ENCODE data around the gene SLC25A4.
"Not testable (repeated sequence)": the region's sequence is repeated elsewhere in the genome, so short reads cannot be mapped to it uniquely, and the experiment has no call there.

SLC25A4 gene

DNA sequence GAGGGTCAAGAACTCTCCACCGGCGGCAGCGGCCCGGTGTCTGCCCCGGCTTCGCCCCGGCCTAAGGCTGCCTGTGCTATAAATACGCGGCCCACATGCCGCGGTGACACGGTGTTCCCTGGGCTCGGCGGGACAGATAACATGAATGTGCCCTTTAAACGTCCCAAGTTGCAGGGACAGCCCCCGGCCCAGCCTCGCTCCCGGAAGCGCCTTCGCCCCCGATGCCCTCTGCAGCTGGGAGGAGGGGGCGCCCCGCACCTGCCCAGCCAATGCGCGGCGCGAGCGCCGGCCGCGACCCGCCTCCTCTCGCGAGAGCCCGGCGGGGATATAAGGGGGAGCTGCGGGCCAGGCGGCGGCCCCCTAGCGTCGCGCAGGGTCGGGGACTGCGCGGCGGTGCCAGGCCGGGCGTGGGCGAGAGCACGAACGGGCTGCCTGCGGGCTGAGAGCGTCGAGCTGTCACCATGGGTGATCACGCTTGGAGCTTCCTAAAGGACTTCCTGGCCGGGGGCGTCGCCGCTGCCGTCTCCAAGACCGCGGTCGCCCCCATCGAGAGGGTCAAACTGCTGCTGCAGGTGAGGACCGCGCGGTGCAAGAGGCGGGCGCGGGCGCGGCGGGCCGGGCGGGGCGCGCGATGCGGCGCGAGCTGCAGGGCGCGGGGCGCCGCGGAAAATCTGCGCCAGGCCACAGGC is at the start of gene SLC25A4:
Gene SLC25A4 (plus strand): TSS at position 355 of the 689 bp plus-strand sequence. CDS start 107 bp downstream, at position 462.
- DNase-seq = peak; percentile 75

DNA sequence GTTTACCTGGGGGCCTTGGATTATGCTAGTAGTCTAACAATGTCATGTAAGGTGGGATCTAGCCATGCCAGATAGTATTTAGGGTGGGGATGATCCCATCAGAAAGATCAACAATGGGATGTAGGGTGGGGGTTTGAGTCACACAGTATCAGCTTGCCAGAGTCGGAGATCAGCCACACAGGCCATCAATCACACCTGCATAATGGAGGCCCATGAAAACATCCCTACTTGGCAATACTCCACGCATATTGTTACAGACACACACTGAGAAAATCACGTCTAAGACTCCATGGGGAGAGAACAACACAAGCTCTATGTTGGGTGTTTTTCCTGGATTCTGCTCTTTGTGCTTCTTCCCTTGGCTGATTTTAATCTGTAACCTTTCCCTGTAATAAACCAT is 49.5 kb upstream of the SLC25A4 start:
- DNase-seq = no peak

GRCh38 chr4:185096032-185096653 is 46.9 kb upstream of the SLC25A4 start:
- DNase-seq = peak; percentile 22

DNA sequence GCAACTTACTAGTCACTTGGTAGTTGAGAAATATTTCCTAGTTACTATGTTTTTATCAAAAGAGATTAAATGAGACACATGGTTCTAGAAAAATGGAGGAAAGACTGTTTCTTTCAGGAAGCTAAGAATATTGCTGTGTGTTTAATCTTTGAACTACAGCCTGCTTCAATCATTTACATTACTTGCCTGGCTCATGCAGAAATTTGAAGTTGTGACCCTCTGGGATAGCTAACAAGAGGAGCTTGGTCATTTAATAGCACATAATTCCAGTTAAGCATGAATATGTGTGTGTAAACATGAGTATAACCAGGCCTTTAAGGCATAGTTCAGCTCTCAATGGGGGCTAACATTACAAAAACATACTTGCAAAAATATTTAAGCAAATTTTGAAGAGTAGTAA is 44.6 kb upstream of the SLC25A4 start:
- DNase-seq = no peak

DNA sequence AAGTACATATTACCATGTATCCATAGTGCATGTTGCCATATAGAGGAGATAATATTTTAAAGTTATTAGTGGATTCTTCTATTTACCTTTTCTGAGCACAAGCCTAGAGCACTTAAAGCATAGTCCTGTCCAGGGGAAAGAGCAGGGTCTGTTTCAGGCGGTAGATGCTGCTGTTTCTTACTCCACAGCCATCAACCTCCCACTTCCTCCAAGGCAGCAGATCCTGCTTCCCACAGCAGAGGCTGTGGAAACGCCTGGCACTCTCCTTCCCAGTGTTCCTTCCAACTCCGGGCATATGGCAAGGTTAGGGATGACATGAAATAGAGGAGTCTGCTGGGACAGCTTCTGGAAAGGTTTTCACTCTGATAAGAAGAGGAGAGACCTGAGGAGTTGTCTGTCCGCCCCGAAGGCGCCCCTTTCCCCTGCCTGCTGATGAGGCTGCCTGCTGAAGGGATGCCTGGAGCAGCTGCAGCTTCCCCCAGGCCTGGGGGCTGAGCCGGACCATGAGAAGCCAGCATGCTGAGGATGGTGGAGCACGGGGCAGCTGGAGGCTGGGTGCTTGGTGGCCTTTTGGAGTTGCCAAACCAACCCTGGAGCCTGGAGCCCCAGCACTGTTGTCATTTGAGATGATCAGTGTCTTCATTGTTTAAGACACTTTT is 43.9 kb upstream of the SLC25A4 start:
- no peak for DNase-seq

GRCh38 chr4:185099940-185100339 is 43.1 kb upstream of the SLC25A4 start:
- no peak for DNase-seq

GRCh38 chr4:185100423-185100822 is 42.6 kb upstream of the SLC25A4 start:
- no peak for DNase-seq

DNA sequence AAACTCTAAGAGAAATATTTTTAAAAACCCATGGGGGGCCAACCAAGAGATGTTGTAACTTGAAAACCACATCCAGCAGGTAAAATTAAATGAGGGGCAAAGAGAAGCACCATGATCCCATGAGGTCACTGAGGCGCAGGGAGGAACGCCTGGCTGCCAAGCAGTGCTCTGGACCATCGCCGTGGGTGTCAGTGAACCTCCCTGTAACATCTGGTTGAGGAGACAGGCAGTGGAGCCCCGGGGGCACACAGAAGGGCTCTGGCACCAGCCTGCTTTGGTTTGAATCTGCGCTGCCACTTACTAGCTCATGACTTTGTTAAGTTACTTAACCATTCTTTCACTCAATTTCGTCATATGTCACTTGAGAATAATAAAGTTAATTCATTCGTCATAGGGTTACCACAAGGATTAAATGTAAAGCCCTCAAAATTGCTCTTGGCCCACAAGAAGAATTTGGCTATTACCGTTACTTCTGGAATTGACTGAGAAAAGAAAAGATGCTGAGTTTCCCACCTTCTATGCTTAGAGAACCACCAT is 41.6 kb upstream of the SLC25A4 start:
- DNase-seq = no peak

- no peak for DNase-seq
These were observed 38.3 kb upstream of the SLC25A4 start for GRCh38 chr4:185104733-185105132.

DNA sequence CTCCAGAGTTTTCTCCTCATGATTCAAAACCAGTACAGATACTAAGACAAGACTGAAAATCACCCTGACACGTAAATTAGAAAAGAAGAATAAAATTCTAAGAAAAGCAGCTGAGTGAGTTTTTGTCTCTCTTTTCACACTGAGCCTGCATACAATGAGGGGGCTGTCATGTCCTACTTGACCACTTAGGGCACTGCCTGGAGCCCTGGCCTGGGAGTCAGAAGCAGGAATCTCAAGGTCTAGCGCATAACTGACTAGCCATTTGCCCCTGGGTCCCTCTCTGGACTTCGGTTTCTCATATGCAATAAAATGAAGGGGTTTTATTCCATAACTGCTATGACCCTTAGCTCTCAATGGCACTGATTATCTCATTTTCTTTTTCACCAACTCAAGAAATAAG is 36.7 kb upstream of the SLC25A4 start:
- no peak for DNase-seq

- not testable (repeated sequence) for DNase-seq
These were observed 35.5 kb upstream of the SLC25A4 start for GRCh38 chr4:185107574-185107973.

- no peak for DNase-seq
These were observed 34.9 kb upstream of the SLC25A4 start for GRCh38 chr4:185108185-185108584.

- DNase-seq = no peak
These were observed 34.4 kb upstream of the SLC25A4 start for GRCh38 chr4:185108669-185109068.

DNA sequence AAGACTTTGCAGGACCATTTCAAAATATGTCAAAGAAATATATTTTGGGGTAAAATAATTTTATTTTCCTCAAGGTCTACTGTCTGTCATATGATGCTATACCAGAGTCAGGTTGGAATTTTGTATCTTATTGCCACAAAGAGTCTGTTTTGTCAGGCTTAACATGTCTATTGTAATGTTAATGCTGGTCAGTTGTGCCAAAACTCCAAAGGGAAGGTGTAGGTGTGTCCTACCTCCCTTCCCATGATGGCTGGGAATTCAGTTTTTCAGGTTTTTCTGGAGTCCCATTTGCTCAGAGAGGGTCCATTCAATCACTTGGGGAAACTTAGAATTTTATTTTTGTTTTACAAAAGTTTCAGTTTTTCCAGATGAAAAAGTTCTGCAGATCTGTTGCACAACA is 33.3 kb upstream of the SLC25A4 start:
- DNase-seq = no peak

GRCh38 chr4:185110375-185110823 is 32.7 kb upstream of the SLC25A4 start:
- DNase-seq = no peak

GRCh38 chr4:185112104-185112503 is 31.0 kb upstream of the SLC25A4 start:
- no peak for DNase-seq

DNA sequence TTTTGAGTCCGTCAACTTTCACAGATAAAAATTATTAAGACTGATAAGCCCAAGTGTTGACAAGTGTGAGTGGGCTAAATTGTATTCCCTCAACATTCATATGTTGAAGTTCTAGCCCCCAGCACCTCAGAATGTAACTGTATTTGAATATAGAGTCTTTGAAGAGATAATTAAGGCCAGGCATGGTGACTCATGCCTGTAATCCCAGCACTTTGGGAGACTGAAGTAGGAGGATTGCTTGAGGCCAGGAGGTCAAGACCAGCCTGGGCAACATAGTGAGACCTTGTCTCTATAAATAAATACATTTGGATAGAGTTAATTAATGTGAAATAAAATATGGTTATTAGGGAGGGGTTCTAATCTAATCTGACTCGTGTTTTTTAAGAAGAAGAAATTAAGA is 29.7 kb upstream of the SLC25A4 start:
- DNase-seq = no peak

GRCh38 chr4:185115827-185116232 is 27.2 kb upstream of the SLC25A4 start:
- DNase-seq = peak; percentile 56

DNA sequence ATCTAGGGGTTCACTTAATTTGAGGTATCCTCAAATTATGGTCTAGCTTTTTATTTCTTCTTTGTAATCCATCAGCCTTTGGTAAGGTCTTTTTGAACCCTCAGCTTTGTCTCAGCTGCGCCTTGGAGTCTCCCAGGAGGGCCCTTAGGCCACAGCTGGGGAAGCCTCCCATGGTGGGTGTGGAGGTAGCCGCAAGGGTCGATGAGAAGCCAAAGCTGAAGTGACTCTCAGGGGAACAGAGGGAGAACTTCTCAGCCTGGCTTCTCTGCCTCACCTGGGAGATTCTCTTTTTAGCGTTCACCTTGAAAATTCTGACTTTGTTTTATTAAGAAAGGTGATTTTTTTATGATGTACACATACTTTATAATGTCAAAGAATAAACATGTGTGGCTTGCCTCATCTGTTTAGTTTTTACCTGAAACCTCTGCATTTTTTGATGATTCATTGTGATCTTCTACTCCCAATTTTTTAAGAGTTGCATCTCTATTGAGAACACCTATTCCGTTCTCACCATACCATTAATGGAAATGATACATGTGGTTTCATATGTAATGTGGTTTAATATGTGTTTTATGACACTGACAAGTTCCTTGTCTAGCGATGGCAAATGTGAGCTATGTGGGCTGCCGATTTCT is 25.6 kb upstream of the SLC25A4 start:
- DNase-seq = no peak

DNA sequence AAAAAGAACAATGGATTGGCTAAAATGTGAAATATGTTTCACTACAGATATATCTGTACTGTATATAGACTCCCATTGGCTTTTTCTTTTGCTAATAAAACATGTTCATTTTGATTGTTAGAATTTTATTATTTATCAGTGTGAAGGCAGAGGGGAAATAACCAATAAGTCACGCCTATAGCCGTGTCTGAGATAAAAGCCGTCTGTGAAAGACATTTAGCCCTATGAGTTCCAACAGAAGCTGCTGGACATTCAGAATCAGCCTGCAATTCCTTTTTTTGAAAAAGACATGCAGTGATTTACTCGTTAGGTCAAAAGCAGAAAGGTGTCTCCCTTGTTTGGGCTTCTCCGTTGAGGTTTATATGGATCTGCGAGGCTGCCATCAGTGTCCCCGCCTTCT is 24.2 kb upstream of the SLC25A4 start:
- no peak for DNase-seq

DNA sequence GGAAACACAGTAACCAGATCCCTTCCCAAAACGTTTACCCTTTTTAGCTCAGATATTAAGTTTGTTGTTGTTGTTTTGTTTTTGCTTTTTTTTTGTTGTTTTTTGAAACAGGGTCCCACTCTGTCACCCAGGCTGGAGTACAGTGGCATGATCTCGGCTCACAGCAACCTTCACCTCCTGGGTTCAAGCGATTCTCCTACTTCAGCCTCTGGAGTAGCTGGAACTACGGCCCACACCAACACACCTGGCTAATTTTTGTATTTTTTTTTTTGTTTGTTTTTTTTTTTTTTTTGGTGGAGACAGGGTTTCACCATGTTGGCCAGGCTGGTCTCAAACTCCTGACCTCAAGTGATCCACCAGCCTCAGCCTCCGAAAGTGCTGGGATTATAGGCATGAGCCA is 23.6 kb upstream of the SLC25A4 start:
- DNase-seq = not testable (repeated sequence)

DNA sequence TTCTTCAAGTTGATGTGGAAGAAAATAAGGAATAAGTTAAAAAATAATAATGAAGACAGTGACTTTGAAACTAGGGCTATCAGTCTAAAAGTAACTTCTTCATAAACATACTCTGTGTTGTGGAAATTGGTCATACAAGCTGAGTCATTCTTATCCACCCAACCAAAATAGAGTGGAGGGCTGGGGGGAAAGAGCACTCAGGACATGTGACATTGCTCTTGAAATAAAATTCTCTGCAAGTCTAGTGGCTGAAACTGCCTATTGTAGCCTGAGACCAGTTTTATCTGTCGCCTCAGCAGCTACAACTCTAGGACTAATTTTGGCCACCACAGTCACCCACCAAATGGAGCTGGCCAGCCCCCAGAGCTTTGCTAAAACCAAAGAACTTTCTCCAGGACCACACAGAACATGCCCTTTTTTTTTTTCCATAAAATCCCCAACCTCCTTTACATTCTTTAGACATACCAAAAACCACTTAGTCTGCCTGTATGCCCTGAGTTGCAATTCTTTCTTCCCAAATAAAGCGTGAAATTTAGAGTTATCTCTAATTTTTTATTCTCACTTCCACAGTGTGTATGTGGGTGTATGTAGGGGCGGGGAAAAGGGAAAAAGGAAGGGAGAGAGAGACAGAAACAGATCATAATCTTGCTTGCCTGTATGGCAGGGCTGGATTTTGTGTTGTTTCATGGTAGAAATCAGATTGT is 23.0 kb upstream of the SLC25A4 start:
- DNase-seq = no peak

GRCh38 chr4:185120631-185120946 is 22.5 kb upstream of the SLC25A4 start:
- DNase-seq = no peak
